Mesodermal cell (in vitro differentiated cells): ENCODE results near the gene NEGR1.

Experiments used
- H3K27ac ChIP-seq: 2 replicates; pipeline ENCODE4 v1.7.0; 2013; ENCODE audit warnings: mild to moderate bottlenecking, low read depth, low read length, moderate library complexity; ENCODE audit not compliant: severe bottlenecking
- H3K36me3 ChIP-seq: 2 replicates; pipeline ENCODE4 v1.7.1; 2013; ENCODE audit warnings: mild to moderate bottlenecking, low read length, moderate library complexity; ENCODE audit not compliant: control insufficient read depth, insufficient read depth
- H3K4me1 ChIP-seq: one replicate; pipeline ENCODE4 v1.7.1; 2013; ENCODE audit warnings: mild to moderate bottlenecking, low read length; ENCODE audit not compliant: insufficient read depth, control insufficient read depth, poor library complexity, severe bottlenecking
- H3K4me3 ChIP-seq: 2 replicates; pipeline ENCODE4 v1.7.0; 2013; ENCODE audit warnings: low read length, control low read depth, mild to moderate bottlenecking; ENCODE audit not compliant: insufficient read depth, poor library complexity, severe bottlenecking; ENCODE audit errors: extremely low read depth
- H3K9me3 ChIP-seq: 2 replicates; pipeline ENCODE4 v1.7.1; 2013; ENCODE audit warnings: mild to moderate bottlenecking, low read length, moderate library complexity; ENCODE audit not compliant: control insufficient read depth
- WGBS, 2 experiments: methylation state at CpG; one replicate each; pipeline ENCODE4 v1.1.5; 2013; ENCODE audit warnings: missing lambda C conversion rate in 2 of 2; ENCODE audit not compliant: insufficient coverage in 2 of 2; 5-methylcytosine and 5-hydroxymethylcytosine counted together

Gene NEGR1

DNA sequence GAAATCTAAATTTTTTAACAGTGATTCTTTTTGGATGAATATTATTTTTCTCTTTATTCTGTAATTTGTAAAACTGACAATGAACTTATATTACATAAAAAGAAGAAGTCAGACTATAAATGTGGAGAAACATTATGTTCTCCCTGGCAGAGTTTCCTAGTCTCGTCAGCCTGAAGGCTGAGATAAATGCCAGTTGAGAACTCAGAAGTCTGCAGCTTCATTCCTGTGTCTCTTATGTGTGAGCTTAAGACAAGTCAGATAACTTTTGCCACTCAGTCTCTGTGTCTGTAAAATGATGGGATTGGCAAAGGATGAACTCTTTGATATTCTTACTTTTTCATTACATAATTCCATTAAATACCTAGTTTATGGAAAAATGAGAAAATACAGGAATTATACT lies 632.7 kb downstream of the NEGR1 start:
- WGBS, 2 experiments, result 60 to 80% methylated on average over 1 of the region's 1 CpG

DNA sequence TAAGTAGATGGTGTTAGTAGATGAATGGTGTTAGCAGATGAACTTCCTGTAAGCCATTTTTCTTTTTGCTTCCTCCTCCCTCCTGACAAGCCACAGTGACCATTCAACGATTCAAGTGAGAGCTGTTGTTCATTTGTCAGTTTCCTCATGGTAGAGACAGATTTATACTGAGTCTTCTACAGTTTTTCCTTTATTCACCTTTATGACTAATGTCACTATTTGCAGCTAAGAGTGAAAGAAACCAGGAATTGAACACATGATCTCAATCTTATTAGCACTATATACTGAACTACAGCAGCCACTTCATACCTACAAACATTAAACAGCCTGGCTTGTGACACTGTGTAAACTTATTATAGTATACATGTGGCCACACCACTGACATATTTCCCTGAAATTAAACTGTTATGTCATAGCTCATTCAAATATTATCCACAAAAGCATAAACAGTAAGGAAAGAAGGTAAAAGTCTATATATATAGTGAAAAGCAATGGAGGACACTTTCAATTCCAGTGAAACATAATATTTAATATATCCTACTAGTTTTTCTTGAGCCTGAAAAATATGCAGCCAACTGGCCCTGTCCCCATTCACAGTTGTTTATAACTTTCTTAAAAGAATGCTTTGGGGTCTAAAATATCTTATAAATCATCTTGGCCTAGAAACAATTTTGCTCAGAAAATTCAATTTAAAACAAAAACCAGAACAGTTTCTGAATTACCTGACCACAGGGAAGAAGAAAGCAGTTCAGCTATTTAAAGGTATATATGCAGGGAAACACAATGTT lies 634.6 kb downstream of the NEGR1 start:
- no peaks in the 10 kb centered on the region for H3K36me3 ChIP-seq
- no peaks in the 10 kb centered on the region for H3K4me1 ChIP-seq
- no peak overlapping the region for H3K27ac ChIP-seq
- WGBS, 2 experiments, result no CpG with 5 or more reads among the region's 1 CpG
- no peak overlapping the region for H3K4me3 ChIP-seq
- no peaks in the 10 kb centered on the region for H3K9me3 ChIP-seq

More for the DNA sequence above, 632.7 kb downstream of the NEGR1 start:
- H3K4me3 ChIP-seq, result no peak overlapping the region
- no peaks in the 10 kb centered on the region for H3K36me3 ChIP-seq
- H3K4me1 ChIP-seq, result no peaks in the 10 kb centered on the region
- no peaks in the 10 kb centered on the region for H3K9me3 ChIP-seq
- H3K27ac ChIP-seq, result no peak overlapping the region

DNA sequence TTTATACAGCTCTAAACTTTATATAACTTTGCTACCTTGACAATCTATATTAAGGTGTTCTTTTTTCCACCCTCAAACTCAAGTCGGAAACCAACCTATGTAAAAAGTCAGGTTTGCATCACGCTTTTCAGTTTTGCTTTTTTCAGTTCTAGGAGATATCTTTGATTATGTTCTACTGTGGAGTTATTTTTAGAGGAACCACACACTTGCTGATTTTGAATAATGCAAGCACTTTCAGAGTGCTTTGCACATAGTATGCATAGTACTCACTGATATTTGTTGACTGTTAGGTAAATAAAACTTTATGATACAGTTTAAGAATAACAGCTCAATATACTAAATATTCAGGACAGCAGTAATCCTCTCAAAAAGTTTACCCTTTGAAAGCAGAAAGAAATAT lies 637.3 kb downstream of the NEGR1 start:
- H3K4me3 ChIP-seq, result no peak overlapping the region
- no peaks in the 10 kb centered on the region for H3K9me3 ChIP-seq
- H3K4me1 ChIP-seq, result no peaks in the 10 kb centered on the region
- H3K27ac ChIP-seq, result no peak overlapping the region
- WGBS, 2 experiments, result no CpG with 5 or more reads among the region's 2 CpGs
- H3K36me3 ChIP-seq, result no peaks in the 10 kb centered on the region

DNA sequence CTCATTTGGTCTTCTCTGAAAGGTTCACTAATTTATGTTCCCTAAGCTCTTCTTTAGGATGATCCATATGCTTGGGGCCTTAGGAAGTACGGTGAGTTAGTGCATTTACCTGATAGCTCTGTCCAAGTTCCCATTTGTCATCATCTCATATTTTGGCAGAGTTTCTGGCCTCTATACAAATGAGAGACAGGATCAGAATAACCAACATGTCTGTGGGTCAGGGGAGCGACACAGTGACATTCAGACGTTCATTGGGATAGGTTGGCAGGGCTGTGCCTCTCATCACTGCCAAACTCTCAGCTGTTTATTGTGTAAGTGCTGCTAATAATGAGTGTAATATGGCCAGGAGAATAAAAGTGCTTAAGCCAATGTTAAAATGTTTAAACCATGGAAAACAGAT lies 640.4 kb downstream of the NEGR1 start:
- no peak overlapping the region for H3K4me3 ChIP-seq
- H3K27ac ChIP-seq, result no peak overlapping the region
- no peaks in the 10 kb centered on the region for H3K36me3 ChIP-seq
- 88 to 100% methylated on average over 2 to 3 of the region's 3 CpGs for WGBS, 2 experiments
- no peaks in the 10 kb centered on the region for H3K9me3 ChIP-seq
- H3K4me1 ChIP-seq, result no peaks in the 10 kb centered on the region

- Histone ChIP-seq H3K9me3 (no peaks in the 10 kb centered on the region), H3K36me3 (no peaks in the 10 kb centered on the region), H3K4me1 (no peaks in the 10 kb centered on the region), H3K4me3 (no peak overlapping the region), H3K27ac (no peak overlapping the region)
- 88 to 100% methylated on average over 2 to 5 of the region's 5 CpGs for WGBS, 2 experiments
Observed at GRCh38 chr1:71640998-71641397, 641.3 kb downstream of the NEGR1 start.

DNA sequence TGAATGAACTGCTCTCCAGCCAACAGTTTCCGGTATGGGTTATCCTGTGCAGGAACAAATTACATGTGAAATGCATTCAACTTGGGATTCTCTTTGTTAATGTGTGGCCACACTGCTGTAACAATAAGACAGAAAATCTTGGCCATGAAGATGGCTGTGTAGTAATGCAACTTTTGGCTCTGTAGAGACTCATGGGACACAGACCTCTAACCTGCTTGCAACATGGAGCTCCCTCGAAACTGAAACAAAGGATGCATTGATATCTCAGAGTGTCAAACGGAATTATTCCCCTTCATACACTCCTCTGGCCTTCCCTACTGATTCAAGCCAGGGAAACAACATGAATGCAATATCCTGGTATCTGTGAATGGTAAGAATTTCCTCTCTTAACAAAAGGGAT lies 642.2 kb downstream of the NEGR1 start:
- no peaks in the 10 kb centered on the region for H3K36me3 ChIP-seq
- H3K9me3 ChIP-seq, result no peaks in the 10 kb centered on the region
- H3K27ac ChIP-seq, result no peak overlapping the region
- no peaks in the 10 kb centered on the region for H3K4me1 ChIP-seq
- WGBS, 2 experiments, result 86% methylated on average over 1 of the region's 3 CpGs
- no peak overlapping the region for H3K4me3 ChIP-seq

DNA sequence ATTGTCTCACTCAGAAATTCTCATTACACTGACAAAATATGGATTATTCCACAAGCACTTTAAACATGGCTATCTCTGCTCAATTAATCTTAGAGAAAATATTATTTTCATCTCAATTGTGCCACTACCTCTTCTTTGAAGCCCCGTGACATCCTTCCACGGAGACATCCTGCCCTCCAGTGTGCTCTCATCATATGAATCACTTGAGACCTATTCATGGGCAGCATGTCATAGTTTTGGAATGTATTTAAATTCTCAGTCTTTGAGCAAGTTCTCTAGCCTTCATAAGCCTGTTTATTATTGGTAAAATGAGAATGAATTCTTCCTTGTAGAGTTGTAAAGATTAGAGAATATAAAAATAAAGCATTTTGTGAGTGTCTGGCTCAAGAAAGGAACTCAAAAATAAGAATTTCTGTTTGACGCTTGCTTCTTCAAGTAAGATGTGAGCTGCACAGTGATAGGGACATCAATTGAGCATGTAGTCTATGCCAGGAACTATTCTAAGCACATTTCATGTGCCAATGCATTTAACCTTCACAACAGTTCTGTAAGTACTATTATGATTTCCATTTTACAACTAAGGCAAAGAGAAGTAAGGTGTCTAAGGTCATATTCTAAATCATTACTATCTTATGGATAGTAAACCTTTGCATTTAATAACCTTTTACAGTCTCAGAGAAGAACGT lies 644.1 kb downstream of the NEGR1 start:
- H3K4me1 ChIP-seq, result no peaks in the 10 kb centered on the region
- H3K27ac ChIP-seq, result no peak overlapping the region
- no peaks in the 10 kb centered on the region for H3K36me3 ChIP-seq
- 71 to 90% methylated on average over 2 to 4 of the region's 4 CpGs for WGBS, 2 experiments
- no peak overlapping the region for H3K4me3 ChIP-seq
- H3K9me3 ChIP-seq, result no peaks in the 10 kb centered on the region

GRCh38 chr1:71635568-71635967 lies 646.8 kb downstream of the NEGR1 start:
- 100% methylated on average over 1 of the region's 2 CpGs; no CpG with 5 or more reads in 1 of the 2 experiments for WGBS, 2 experiments
- H3K36me3 ChIP-seq, result no peaks in the 10 kb centered on the region
- H3K4me1 ChIP-seq, result no peaks in the 10 kb centered on the region
- H3K4me3 ChIP-seq, result no peak overlapping the region
- H3K27ac ChIP-seq, result no peak overlapping the region
- H3K9me3 ChIP-seq, result no peaks in the 10 kb centered on the region

DNA sequence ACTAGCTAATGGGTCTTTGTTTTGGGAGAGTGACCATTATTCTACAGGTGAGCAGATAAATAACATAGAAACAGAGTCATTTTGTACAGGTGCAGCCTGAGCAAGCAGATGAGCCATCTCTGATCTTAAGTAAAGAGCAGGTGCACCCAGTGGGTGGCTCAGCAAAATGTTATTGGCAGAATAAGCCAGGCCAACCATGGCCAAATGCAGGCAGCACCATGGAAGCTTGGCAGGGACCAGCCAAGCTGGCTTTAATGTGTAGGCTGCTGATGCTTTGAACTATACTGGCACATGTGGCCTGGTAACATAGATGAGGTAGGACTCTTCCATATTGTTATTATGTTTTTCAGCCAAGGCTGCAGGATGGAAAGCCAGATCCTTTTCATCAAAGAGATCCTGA lies 648.2 kb downstream of the NEGR1 start:
- Histone ChIP-seq H3K4me1 (no peaks in the 10 kb centered on the region), H3K36me3 (no peaks in the 10 kb centered on the region), H3K4me3 (no peak overlapping the region), H3K9me3 (no peaks in the 10 kb centered on the region), H3K27ac (no peak overlapping the region)

DNA sequence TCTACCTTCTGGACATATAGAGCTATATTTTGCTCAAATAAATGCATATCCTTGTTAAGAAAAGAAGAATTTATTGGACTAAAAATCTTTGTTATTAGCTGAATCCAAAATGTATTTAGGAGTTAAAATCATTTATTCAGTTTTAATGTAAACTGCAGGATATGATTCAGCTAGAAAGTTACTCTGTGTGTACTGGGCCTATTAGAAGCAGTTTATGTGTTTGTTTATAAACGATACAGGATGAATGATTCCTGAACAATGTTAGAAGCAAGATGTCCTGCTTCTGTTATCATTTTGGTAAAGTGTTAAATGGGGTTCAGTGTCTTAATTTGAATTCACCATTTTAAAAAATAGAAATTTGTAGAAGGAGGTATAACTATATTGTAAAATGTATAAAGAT lies 652.3 kb downstream of the NEGR1 start:
- Histone ChIP-seq H3K27ac (no peak overlapping the region), H3K36me3 (no peaks in the 10 kb centered on the region), H3K4me3 (no peak overlapping the region), H3K9me3 (no peaks in the 10 kb centered on the region), H3K4me1 (no peaks in the 10 kb centered on the region)
- WGBS, 2 experiments, result 86 to 100% methylated on average over 1 of the region's 1 CpG

DNA sequence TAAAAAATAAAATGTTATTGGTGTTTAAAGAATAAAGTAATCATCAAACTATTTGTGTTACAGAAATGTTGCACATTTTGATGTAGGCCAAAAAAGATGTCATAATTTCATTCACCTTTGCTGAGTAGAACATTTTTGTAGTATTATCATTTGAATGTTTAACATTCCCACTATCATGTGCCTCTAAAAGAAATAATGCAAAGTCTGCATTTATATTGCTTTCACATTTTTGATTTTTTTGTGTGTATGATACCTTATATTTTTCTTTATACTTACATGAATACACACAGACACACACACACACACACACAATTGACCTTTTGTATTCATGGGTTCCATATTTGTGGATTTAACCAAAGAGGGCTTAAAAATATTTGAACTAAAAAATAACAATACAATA lies 657.3 kb downstream of the NEGR1 start:
- no peaks in the 10 kb centered on the region for H3K36me3 ChIP-seq
- H3K4me3 ChIP-seq, result no peak overlapping the region
- H3K27ac ChIP-seq, result no peak overlapping the region
- H3K9me3 ChIP-seq, result no peaks in the 10 kb centered on the region
- H3K4me1 ChIP-seq, result no peaks in the 10 kb centered on the region
